AG04450 (cell line): ENCODE measurements around the gene TBC1D25. TPM values are rescaled to one million over a fixed set of nuclear protein-coding genes. Genes with fewer than 3 reads are reported as not detected.

ENCODE experiments used
- CTCF ChIA-PET: fragments of 300-600, 350-600 bp; formaldehyde crosslinking; extraction: SDS; loops from one replicate; lab custom pipeline; 2022; ENCODE audit warnings: antibody characterized with exemption, inconsistent platforms; lab: Charles Lee
- POLR2A ChIA-PET: fragments of 350-600 bp; formaldehyde crosslinking; extraction: SDS; loops from one replicate; lab custom pipeline; 2021; ENCODE audit warnings: antibody characterized with exemption, inconsistent platforms; lab: Yijun Ruan, JAX
- DNase-seq: peaks from one replicate; pipeline ENCODE4 v3.0.0-alpha.2; 2011; ENCODE audit warnings: low read depth, low spot score
- H3K27ac ChIP-seq: one replicate; pipeline ENCODE4 v1.5.1; 2012; ENCODE audit warnings: low read depth, low read length, control low read depth
- H3K27me3 ChIP-seq: one replicate; pipeline ENCODE4 v1.6.0; 2012; ENCODE audit warnings: low read length; ENCODE audit not compliant: control insufficient read depth, insufficient read depth
- H3K4me3 ChIP-seq: 2 replicates; pipeline ENCODE4 v1.5.1; 2011; ENCODE audit warnings: mild to moderate bottlenecking, low read depth, low read length, control low read depth
- H3K9me3 ChIP-seq: 2 replicates; pipeline ENCODE4 v1.5.1; 2012; ENCODE audit warnings: low read length; ENCODE audit not compliant: control insufficient read depth, insufficient read depth
- polyA plus RNA-seq: library from polyadenylated mRNA; depleted of rRNA; stranded (reverse); fragments of >200 nt; gene quantifications from 2 replicates; pipeline ENCODE4 v1.2.3, GENCODE V29; 2011; rRNA removed
- small RNA-seq: library from RNA; depleted of rRNA; stranded (forward); fragments of <200 nt; gene quantifications from one replicate; pipeline ENCODE3, GENCODE V24; 2012; ENCODE audit warnings: low read depth; ENCODE audit not compliant: insufficient read length
- TF ChIP-seq, protein P1 (sequence below): IDR thresholded peaks from 2 replicates; pipeline ENCODE4 v1.5.1; 2011; ENCODE audit warnings: low read depth, low read length, control low read depth, inconsistent platforms

The TBC1D25 gene
- polyA plus RNA-seq, 1 experiment, result 7.9 TPM

DNA sequence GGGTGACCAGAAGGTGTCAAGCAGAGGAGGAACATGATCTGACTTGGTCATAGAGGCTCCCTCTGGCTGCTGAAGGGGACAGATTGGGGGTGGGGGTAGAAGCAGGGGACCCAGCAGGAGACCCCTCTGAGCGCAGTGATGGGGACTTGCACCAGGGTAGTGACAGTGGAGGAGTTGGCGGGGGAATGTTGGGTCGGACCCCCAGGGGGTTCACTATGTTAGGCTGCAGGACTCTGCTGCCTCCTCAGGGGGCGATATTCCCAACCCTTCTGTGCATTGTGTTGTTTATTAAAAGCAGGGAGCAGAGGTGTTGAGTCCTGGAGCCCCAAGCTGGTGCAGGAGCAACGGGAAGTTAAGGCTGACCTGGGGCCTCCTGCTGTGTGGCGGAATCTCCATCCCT is 66.6 kb downstream of the TBC1D25 start:
- no peak for DNase-seq
- H3K27me3 ChIP-seq, result no peaks in the 10 kb centered on the region
- H3K27ac ChIP-seq, result no peak overlapping the region
- ChIA-PET POLR2A (interaction anchor here (0.7 to 1.0 kb wide), 2 partner anchors 25 to 27 kb away, joined by 3 read pairs; no protein-coding TSS in a partner anchor), CTCF (no interaction called here)
- no peak overlapping the region for H3K4me3 ChIP-seq
- no peaks in the 10 kb centered on the region; the same call in 1 of the 2 replicates for H3K9me3 ChIP-seq
- TF ChIP-seq, protein P1, sequence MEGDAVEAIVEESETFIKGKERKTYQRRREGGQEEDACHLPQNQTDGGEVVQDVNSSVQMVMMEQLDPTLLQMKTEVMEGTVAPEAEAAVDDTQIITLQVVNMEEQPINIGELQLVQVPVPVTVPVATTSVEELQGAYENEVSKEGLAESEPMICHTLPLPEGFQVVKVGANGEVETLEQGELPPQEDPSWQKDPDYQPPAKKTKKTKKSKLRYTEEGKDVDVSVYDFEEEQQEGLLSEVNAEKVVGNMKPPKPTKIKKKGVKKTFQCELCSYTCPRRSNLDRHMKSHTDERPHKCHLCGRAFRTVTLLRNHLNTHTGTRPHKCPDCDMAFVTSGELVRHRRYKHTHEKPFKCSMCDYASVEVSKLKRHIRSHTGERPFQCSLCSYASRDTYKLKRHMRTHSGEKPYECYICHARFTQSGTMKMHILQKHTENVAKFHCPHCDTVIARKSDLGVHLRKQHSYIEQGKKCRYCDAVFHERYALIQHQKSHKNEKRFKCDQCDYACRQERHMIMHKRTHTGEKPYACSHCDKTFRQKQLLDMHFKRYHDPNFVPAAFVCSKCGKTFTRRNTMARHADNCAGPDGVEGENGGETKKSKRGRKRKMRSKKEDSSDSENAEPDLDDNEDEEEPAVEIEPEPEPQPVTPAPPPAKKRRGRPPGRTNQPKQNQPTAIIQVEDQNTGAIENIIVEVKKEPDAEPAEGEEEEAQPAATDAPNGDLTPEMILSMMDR, result no peak

DNA sequence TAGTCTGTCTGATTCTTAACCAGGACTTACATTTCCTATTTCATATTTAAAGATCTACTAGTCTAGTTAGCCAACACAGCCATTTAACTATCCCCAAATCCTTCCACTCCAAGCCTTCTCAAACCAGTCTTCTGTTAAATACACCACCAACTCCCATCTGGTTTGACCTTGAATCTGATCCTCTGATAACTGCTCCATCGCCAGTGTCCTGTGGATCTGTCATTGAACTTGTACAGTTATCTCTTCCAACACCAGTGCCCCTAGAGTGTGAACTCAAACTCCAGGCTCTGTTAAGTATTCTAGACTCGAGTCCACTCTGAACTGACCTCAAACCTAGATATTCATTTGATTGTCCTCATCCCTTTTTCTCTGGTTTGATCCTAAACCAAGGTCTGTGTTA is 72.2 kb downstream of the TBC1D25 start:
- POLR2A ChIA-PET, result no interaction called here
- no peak overlapping the region for H3K4me3 ChIP-seq
- no peaks in the 10 kb centered on the region for H3K9me3 ChIP-seq
- H3K27me3 ChIP-seq, result no peaks in the 10 kb centered on the region
- no peak for DNase-seq
- no peak overlapping the region for H3K27ac ChIP-seq
- CTCF ChIA-PET, result no interaction called here
- TF ChIP-seq, protein P1, result no peak

Small RNA genes within 50 kb of the gene (small RNA-seq; reads per million reads assigned to genes)
- not detected for gene MRPL32P1

Other genes starting within 250 kb of the TBC1D25 start
- gene SSX3, start 183.0 kb upstream of the TBC1D25 start, polyA plus RNA-seq, result not detected in 2 replicates
- gene SSX4, start 156.2 kb upstream of the TBC1D25 start, polyA plus RNA-seq, result not detected in 2 replicates
- gene SSX4B, start 127.8 kb upstream of the TBC1D25 start, polyA plus RNA-seq, result not detected in 2 replicates
- gene SLC38A5, start 69.5 kb upstream of the TBC1D25 start, polyA plus RNA-seq, result 19.1 and 22.3 TPM in 2 replicates
- gene FTSJ1, start 63.5 kb upstream of the TBC1D25 start, polyA plus RNA-seq, result 19.7 and 26.3 TPM in 2 replicates
- gene PORCN, start 30.7 kb upstream of the TBC1D25 start, polyA plus RNA-seq, result 8.4 and 11.6 TPM in 2 replicates
- 19.8 and 23.8 TPM in 2 replicates for gene EBP, start 17.9 kb upstream of the TBC1D25 start, polyA plus RNA-seq
- gene RBM3, start 34.8 kb downstream of the TBC1D25 start, polyA plus RNA-seq, result 294 and 317 TPM in 2 replicates
- 24.1 and 50.3 TPM in 2 replicates for gene WDR13, start 57.8 kb downstream of the TBC1D25 start, polyA plus RNA-seq
- gene WAS, start 144.1 kb downstream of the TBC1D25 start, polyA plus RNA-seq, result 0.14 TPM in 1 of 2 replicates, not detected in the other
- gene SUV39H1, start 157.0 kb downstream of the TBC1D25 start, polyA plus RNA-seq, result 2.4 and 3.1 TPM in 2 replicates
- not detected in 2 replicates for gene GLOD5, start 222.0 kb downstream of the TBC1D25 start, polyA plus RNA-seq
- gene GATA1, start 246.9 kb downstream of the TBC1D25 start, polyA plus RNA-seq, result not detected in 2 replicates